ENCODE data around the gene PTEN. TPM values are rescaled to one million over a fixed set of nuclear protein-coding genes. Genes with fewer than 3 reads are reported as not detected.
"Not testable (repeated sequence)": the region's sequence is repeated elsewhere in the genome, so short reads cannot be mapped to it uniquely, and the experiment has no call there.

PTEN gene
- total RNA-seq, 1 donor, result 132 TPM

DNA sequence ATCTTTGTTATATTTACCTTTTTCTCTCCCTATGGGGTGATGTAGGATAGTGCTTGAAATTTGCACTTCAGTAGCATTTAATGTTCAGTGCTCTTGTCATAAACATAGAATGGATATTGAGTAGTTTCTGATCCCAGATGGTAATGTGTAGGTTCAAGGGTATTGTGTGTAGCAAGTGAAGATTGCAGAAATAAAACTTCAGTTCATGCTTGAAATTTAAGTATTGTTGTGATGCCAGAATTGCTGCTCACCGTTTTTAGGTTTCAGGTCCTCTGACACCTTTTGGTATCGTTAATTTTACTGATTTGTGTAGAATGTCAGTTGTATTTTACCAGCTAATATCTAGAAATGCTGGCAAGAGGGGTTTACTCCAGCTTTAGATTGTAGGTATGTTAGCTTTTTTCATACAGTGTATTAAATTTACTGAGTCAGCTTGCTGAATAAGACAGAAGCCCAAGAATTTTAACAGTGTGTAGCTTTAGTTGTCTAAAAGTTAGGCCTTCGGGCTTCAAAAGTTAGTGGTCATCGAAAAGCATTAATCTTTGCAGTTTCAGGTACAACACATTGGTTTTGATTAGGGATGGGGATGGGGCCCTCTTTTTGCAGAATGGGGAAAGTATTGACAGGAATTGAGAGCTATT, 1.9 kb downstream of the PTEN start:
- no peak for TF ChIP-seq CTCF (IDR thresholded peaks at IDR 0.05; ENCODE audit: insufficient read depth, low read length)
- no peak for DNase-seq (ENCODE audit: low read depth)
- peak overlapping the region; percentile 87 for H3K4me3 ChIP-seq (ENCODE audit: low read depth, low read length)

DNA sequence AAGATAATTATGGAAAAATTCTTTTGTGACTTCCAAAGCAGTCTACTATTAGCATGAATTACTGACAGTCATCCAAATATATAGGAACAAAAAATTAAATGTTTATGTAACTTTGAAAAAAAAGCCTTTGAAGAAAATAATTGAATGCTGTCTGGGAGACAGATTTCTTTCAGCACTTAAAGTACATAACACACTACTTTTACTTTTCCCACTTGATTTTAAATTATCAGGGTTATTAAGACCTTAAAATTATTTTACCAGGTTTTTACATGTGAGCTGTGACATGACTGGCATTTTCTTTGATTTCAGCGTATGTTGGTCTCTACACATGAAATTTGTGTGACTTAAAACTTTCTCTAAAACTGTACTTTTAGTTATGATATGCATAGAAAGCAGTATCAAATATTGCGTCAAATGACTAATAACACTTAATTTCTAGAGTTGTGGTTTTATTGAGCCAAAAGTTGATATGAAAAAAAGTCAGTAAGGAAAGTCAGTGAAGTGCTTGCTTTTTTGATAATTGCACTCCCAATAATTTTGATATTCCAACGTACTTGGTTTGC, 3.1 kb downstream of the PTEN start:
- no peak for DNase-seq (ENCODE audit: low read depth)
- peak overlapping the region; percentile 87 for H3K4me3 ChIP-seq (ENCODE audit: low read depth, low read length)
- TF ChIP-seq CTCF (IDR thresholded peaks at IDR 0.05; ENCODE audit: insufficient read depth, low read length), result no peak

- DNase-seq (ENCODE audit: low read depth), result no peak
- TF ChIP-seq CTCF (IDR thresholded peaks at IDR 0.05; ENCODE audit: insufficient read depth, low read length), result no peak
- H3K4me3 ChIP-seq (ENCODE audit: low read depth, low read length), result peak overlapping the region; percentile 87
Observed at GRCh38 chr10:87867453-87867852, 4.0 kb downstream of the PTEN start.

DNA sequence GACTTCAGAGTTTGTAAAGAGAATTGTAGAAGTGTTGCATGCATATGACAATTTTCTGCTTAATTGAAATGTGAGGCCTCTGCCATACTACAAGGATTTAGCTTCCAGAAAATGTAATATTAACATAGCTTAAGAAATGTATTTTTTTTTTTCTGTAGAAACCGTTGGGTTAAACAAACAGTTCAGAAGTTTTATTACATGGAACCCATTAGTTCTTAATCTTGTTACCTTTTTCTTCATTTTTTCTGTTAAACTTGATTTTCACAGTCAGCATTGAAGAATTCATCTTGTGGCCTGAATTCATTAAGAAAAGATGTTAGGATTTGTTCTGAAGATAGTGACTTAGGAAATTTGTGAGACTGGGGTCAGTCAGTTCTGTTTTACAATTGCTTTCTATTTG, 4.9 kb downstream of the PTEN start:
- peak overlapping the region; percentile 87 for H3K4me3 ChIP-seq (ENCODE audit: low read depth, low read length)
- TF ChIP-seq CTCF (IDR thresholded peaks at IDR 0.05; ENCODE audit: insufficient read depth, low read length), result no peak
- no peak for DNase-seq (ENCODE audit: low read depth)

DNA sequence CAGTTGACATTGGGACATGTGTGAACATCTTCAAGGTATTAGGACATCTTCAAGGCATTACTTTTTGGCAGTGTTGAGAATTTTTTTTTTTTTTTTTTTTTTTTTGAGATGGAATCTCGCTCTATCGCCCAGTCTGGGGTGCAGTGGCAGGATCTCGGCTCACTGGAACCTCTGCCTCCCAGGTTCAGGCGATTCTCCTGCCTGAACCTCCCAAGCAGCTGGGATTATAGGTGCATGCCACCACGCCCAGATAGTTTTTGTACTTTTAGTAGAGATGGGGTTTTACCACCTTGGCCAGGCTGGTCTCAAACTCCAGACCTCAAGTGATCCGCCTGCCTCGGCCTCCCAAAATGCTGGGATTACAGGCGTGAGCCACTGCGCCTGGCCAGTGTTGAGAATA, 5.7 kb downstream of the PTEN start:
- not testable (repeated sequence) for H3K4me3 ChIP-seq (ENCODE audit: low read depth, low read length); DNase-seq (ENCODE audit: low read depth)

DNA sequence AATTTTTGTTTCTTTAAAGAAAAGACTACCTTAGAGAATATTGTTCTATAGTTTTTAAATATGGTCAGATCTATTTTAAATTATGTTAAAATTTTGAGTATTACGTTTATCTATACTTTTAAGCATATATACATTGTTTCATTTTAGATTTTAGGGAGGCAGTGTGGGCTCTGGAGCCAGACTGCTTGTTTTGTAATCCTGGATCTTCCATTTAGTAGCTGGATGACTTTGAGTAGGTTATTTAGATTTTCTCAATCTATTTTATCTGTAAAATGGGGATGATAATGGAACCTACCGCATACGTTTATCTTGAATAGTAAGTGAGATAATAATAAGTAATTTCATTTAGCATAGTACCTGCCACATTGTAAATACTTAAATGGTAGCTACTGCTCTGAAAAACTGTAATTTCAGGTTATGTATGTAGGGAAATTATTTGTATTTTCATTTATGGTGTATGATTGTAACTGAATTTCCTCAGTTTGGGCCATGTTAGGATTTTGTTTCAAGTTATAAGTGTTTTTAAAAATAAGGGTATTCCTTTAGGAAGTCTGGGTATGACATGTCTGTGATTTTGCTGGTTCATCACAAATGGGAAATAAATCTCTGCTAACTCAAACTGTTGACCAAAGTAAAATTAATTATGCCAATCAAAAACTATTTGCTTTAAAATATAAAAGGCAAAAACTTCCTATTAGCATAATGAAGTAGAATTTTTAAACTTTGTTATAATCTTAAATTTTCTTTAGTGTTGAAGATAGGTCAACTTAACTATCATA, 6.5 kb downstream of the PTEN start:
- no peak overlapping the region for H3K4me3 ChIP-seq (ENCODE audit: low read depth, low read length)

More for the DNA sequence above, 6.5 kb downstream of the PTEN start:
- no peak for DNase-seq (ENCODE audit: low read depth)
- TF ChIP-seq CTCF (IDR thresholded peaks at IDR 0.05; ENCODE audit: insufficient read depth, low read length), result no peak
